Left renal pelvis (tissue), 4 donors: Measurements from ENCODE around the gene CCL27. TPM values are rescaled to one million over a fixed set of nuclear protein-coding genes. Genes with fewer than 3 reads are reported as not detected.

ENCODE experiments used
- DNase-seq, 4 donors: peaks; one replicate each; pipeline ENCODE4 v3.0.0-alpha.2; 2013; ENCODE audit warnings: low read depth in 4 of 4, low spot score in 3 of 4
- polyA plus RNA-seq, 4 donors: library from polyadenylated mRNA; unstranded; fragments of 120-200 nt; gene quantifications; one replicate each; pipeline ENCODE4 v1.2.1, GENCODE V29; 2013; ENCODE audit not compliant: insufficient read length in 4 of 4

Gene CCL27
- polyA plus RNA-seq, 4 donors = 0.59 to 1.1 (median 0.76) TPM

DNA sequence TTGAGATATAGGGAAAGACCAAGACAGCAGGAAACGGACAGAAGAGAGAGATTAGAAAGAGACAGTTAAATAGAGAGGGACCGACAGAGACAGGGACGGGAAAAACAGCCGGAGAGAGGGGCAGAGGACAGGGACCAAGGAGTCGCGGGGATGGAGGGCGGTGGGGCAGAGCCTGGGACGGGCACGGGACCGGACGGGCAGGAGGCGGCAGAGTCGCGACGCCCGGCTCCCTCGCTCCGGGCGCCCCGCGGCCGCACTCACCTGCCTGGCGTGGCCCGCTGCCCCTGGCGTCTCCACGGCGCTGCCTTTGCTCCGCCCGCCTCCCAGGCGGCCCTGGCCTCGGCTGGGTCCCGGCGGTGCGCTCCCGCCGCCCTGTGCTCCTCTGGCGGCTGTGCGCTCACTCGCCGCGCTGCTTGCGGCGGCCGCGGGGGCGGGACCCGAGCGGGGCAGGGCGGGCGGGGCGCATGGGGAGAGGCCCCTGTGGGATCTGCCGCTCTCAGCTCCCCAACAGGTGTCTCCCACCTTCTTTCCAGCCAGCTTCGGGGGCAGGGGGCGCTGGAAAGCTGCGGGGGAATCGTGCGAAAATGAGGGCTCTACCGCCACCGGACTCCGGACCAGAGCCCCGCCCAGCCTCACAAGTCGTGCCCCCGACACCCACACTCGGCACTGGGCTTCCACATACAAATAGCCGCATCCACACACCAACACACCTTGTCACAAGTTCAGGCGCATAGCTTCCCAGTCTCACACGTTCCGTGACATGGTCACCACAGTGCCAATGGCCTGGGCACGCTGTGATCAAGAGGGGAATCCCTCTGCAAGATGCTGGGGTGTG, 33.6 kb downstream of the CCL27 start, which contains the start of gene ARID3C:
TSS of gene ARID3C (minus strand) at position 411 of the 835 bp plus-strand sequence. CDS start 1,052 bp downstream, outside the sequence.
- no peak for DNase-seq

DNA sequence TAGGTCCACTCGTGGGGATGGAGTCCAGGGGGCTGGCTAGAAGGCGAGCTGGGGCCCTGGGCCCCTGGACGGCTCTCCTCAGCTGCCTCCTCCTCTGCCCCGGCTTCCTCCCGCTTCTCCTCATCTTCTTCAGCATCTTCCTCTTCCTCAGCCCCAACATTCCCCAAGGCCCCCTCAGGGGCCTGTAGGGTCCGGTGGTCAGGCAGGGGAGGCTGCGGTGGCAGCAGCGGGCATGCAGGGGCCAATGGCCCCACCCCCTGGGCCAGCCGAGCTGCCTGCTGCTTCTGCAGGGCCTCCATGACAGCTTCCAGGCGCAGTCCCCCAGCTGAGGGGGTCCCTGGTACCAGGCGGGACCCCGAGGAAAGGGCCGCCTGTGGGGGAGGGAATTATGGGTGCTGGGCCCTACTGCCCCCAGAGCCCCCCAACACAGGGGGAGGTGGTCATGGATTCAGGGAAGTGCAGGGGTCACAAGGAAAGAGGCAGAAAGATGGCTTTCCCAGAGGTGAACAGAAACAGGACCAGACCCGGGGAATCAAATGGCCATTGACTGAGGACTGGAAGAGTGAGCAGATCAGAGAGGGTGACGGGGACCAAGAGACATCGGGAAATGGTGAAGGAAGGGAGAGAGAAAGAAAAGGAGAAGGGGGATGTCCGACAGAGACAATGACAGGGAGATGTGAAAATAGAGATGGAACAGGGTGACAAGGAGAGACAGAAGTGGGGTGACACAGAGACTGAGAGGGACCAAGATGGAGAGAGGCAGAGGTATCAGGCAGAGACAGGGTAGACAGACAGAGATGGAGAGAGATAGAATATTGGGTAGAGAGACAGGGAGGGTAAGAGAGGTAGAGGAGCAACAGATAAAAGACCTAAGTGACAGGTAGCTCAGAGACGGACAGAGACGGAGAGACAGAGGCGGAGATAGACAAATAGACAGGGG, 34.5 kb downstream of the CCL27 start:
- DNase-seq = no peak

DNA sequence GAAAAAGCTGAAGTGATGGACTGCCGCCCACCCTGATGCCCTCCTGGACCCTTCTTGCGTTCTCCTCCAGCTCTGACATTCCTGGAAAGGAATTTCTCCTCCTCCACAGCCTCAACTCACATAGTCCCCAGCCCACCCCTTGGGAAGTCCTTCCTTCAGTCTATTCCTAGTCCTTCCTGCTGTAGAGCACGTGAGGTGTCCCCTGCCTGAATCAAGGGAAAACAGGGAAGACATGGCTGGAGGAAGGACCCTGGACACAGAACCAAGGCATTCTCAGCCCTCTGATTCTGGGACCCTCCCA, 37.3 kb downstream of the CCL27 start:
- DNase-seq = no peak

DNA sequence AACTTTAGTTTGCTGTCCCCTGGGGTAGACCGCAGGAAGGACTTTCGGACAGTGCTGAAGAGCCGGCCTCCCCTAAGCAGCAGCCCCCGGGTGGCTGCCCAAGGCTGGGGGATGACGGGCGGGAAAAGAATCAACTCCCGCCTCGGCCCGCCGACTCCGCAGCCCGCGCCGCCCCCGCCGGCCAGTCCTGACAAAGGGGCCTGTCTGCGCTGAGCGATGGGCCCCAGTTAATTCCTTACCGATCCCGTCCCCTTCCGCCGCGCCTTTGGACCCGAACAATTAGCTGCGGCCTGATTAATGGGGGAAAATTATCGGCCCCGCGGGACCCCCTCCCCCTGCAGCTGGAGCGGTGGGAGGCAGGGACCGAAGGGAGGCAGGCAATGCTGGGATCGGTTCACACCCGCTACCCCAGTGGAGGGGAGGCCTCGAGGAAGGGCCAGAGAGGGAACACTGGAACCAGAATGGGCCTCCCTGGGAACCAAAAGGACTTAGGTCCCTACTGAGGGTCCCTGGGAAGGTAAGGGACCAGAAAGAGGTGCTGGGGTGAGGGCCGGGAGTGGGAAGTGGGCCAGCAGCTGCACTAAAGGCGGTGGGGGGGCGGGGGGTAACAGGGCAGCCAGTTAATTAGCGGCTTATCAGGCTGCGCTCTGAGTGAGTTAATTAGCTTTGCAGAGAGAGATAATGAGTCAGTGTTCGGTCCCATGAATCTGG, 37.8 kb downstream of the CCL27 start:
- no peak for DNase-seq

DNA sequence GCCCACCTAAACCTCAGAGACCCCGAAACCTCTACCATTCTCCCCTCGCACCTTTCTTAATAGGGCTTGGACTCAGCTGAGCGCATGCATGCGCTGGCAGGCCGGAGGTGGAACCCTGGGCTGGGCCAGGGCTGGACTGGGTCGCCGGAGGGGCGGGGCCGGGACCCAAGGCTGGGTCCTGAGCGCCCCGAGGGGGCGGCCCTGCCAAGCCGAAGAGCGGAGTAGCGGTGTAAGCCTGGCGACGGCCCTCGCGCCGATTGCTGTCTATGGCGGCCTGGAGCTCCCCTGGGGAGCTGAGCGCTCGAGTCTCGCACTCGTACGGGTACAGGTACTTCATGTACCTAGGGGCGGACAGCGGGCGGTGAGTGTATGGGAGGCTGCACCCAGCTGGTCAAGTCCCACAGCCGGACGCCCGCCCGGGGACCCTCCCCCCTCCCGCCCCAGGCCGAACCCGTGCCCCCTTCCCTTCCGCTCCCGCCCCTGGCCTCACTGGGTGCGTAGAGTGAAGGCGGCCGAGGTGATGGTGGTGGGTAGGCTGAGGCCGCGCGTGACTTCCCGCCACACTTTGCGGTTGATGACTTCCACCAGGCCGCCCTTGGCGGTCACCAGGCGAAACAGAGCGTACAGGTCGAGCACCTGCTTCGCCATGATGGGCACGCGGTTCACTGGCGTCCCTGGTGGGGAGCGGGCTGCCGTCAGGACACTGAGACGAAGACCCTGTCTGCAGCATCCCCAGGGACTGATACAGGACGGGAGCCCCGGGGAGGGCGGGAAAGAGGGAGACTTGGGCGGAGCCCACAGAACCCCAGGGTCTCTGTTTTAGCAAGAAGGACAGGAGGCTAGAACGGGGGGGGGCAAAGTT, 38.9 kb downstream of the CCL27 start:
- DNase-seq = no peak

DNA sequence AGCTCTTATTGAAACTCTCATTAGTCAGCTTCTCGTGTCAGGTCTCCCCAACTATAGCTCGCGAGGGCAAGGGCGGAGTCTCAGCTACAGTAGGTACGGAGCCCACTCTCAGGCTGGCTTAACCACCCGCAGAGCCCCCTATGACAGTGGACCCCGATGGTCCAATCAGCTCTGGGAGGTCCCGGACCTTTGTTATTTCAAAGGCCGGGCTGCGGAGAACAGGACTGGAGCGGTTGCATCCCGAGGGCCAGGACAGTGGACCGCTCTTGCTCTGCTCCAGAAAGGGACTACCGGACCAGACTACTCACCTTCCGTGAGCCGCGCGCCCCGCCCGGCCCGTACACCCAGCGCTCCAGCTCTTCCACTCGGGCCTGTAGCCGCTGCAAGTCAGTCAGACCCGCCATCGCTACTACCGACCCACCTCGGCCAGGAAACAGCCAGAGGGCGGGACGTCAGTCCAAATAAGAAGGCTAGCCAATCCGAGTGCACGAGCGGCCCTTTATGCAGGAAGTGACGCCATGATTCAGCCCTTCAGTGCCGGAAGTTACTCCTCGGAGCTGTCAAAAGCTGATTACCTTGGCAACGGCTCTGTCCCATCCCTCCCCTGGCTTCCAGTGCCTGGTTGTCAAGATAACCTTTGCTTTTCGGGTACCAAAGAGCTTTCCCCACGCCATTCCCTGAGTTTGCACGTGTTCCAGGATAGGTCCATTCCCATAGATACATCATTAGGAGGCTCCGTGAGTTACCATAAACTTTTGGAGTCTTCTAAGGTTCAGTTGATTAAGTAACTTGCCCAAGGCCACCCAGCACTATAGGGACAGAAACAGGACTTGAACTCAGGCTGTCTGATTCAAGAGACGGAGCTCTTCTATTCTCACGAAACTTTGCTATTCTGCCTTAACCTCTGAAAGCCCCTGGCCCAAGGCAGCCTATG, 42.1 kb downstream of the CCL27 start, which contains the start of gene DCTN3:
TSS of gene DCTN3 (minus strand) at position 435 of the 934 bp plus-strand sequence. CDS start at position 404, 31 bp downstream.
- peak; percentile 81 to 91 (median 86) for DNase-seq

DNA sequence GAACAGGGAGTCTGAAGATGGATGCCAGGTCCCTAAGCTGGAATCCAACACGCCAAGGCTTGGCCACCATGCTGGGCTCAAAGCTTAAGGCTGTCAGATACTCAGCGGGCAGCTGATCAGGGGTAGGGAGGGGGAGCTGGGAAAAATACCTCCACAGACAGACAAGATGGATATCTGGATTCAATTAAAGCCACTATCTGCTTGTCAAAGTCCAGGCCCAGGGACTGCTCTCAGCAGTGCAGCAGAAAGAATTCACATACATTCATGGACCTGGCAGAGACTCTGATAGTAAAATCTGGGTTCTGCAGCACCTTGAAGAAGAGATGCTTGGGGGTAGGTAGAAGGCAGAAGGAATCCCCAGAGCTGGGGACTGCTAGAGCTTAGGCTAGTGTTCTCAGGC, 47.3 kb downstream of the CCL27 start:
- no peak for DNase-seq

DNA sequence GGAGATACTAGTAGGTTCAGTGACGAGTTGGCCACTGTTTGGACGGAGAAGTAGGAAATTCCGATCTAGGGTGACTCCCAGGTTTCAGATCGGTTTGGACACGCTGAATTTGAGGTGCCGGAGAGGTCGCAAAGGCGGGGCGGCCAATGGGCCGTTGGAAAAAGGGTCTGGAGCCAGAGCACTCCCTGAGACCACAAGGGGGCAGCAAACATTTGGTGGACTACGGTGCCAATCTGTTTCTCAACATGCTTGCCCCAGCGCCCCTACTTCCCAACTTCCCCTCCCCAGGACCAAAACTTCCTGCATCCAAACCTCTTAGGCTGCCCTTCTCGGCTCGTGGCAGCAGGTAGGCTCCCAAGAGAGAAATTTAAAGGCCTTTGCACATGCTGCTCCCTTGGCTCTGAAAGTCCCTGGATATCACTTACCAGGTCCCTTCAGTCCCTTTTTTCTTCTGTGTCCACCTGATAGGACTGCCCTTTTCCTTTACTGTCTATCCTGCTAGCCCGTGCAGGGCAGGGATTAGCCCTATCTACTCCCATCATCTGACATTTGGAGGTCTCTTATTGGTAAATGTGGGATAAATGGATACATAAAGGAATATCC, 49.6 kb downstream of the CCL27 start:
- peak in 2 of 4 donors; percentile 70 to 71 for DNase-seq

Other genes with a start within 250 kb of the CCL27 start
- gene FAM219A, start 204.1 kb downstream of the CCL27 start, polyA plus RNA-seq = 10 to 100 TPM; 11.9 to 13.9 (median 12.5) TPM
- gene DNAI1, start 203.9 kb downstream of the CCL27 start, polyA plus RNA-seq = 1 to 10 TPM in 3 of 4 donors, under 1 TPM in 1; 0.15 to 3.2 (median 2.0) TPM
- 1 to 10 TPM in 3 of 4 donors, under 1 TPM in 1; 0.82 to 3.6 (median 1.7) TPM for gene ENHO, start 139.7 kb downstream of the CCL27 start, polyA plus RNA-seq
- gene CNTFR, start 72.9 kb downstream of the CCL27 start, polyA plus RNA-seq = 10 to 100 TPM; 31.8 to 90.7 (median 49.3) TPM
- gene RPP25L, start 50.6 kb downstream of the CCL27 start, polyA plus RNA-seq = 10 to 100 TPM; 13.1 to 30.3 (median 26.7) TPM
- 100 to 1,000 TPM in 1 of 4 donors, 10 to 100 TPM in 3; 86.6 to 102 (median 94.2) TPM for gene DCTN3, start 42.2 kb downstream of the CCL27 start, polyA plus RNA-seq
- under 1 TPM in 3 of 4 donors, not detected in 1; 0.11 to 0.22 (median 0.17) TPM for gene ARID3C, start 33.6 kb downstream of the CCL27 start, polyA plus RNA-seq
- gene SIGMAR1, start 24.9 kb downstream of the CCL27 start, polyA plus RNA-seq = 10 to 100 TPM; 46.1 to 58.9 (median 49.3) TPM
- 10 to 100 TPM; 58.9 to 81.5 (median 66.0) TPM for gene GALT, start 16.0 kb downstream of the CCL27 start, polyA plus RNA-seq
- 100 to 1,000 TPM in 1 of 4 donors, 10 to 100 TPM in 3; 50.0 to 138 (median 66.6) TPM for gene IL11RA, start 10.5 kb downstream of the CCL27 start, polyA plus RNA-seq
- gene CCL19, start 28.6 kb upstream of the CCL27 start, polyA plus RNA-seq = under 1 TPM in 2 of 4 donors, not detected in 2; 0.38 to 0.57 TPM
- 10 to 100 TPM in 3 of 4 donors, 1 to 10 TPM in 1; 8.0 to 28.2 (median 16.8) TPM for gene CCL21, start 47.5 kb upstream of the CCL27 start, polyA plus RNA-seq